Transverse colon (tissue), 4 donors: ENCODE results near the gene TNFRSF12A. TPM values are rescaled to one million over a fixed set of nuclear protein-coding genes. Genes with fewer than 3 reads are reported as not detected.

Experiments
- DNase-seq: peaks from one replicate; pipeline ENCODE4 v3.0.0-alpha.2; 2019
- H3K27ac ChIP-seq, 4 donors: fragments of 200-600 bp; sonication (generic); 2 replicates each; pipeline ENCODE4 v1.5.1; 2016 to 2018; ENCODE audit warnings: inconsistent platforms in 4 of 4
- H3K27me3 ChIP-seq: fragments of 200-600 bp; sonication (generic); 2 replicates; pipeline ENCODE4 v1.5.1; 2017; ENCODE audit warnings: inconsistent platforms
- H3K36me3 ChIP-seq, 4 donors: fragments of 200-600 bp; sonication (generic); 2 replicates each; pipeline ENCODE4 v1.5.1; 2017 to 2019; ENCODE audit warnings: inconsistent platforms in 4 of 4
- H3K4me1 ChIP-seq, 4 donors: fragments of 200-600 bp; sonication (generic); 2 replicates each; pipeline ENCODE4 v1.5.1; 2017 to 2020; ENCODE audit warnings: inconsistent platforms in 4 of 4
- H3K4me3 ChIP-seq, 4 donors: fragments of 200-600 bp; sonication (generic); 1 replicate in 1 of 4; 2 replicates in 3 of 4; pipeline versions ENCODE4 v1.5.1 to v1.6.1; 2017 to 2019; ENCODE audit warnings: inconsistent platforms in 4 of 4
- H3K9me3 ChIP-seq, 2 donors: fragments of 200-600 bp; sonication (generic); 2 replicates each; pipeline ENCODE4 v1.5.1; 2017 to 2019; ENCODE audit warnings: inconsistent platforms in 2 of 2
- EP300 ChIP-seq: sonication (generic); formaldehyde crosslinking; IDR thresholded peaks from one replicate; pipeline ENCODE4 v1.6.1; 2017; ENCODE audit warnings: antibody characterized with exemption, low read depth
- POLR2A ChIP-seq: fragments of 450-650 bp; IDR thresholded peaks from one replicate; pipeline ENCODE4 v1.6.1; 2016; ENCODE audit warnings: antibody characterized with exemption, mild to moderate bottlenecking, moderate library complexity
- POLR2AphosphoS5 ChIP-seq, 3 donors: sonication (generic); formaldehyde crosslinking; IDR thresholded peaks; one replicate each; pipeline ENCODE4 v1.6.1; 2016; ENCODE audit warnings: antibody characterized with exemption in 3 of 3
- WGBS, 2 donors: methylation state at CpG; one replicate each; pipeline ENCODE4 v1.1.5; 2018; ENCODE audit warnings: low coverage in 1 of 2; 5-methylcytosine and 5-hydroxymethylcytosine counted together
- in situ Hi-C, 4 donors: fragments of 200-750 bp; cut with MboI; loops; one replicate each; pipeline versions ENCODE4 v1.15.0 to v1.15.1; 2017; ENCODE audit warnings: low sequenced_read_pairs in 3 of 4, low pct_ligation_motif_present in 1 of 4, low pct_unique_long_range_greater_than_20kb in 1 of 4
- intact Hi-C: fragments of 100-400 bp; cut with DNase I; formaldehyde crosslinking; loops from one replicate; pipeline ENCODE4 v1.15.1; 2023; ENCODE audit warnings: low total_unique reads
- total RNA-seq, 4 donors: library from RNA; depleted of rRNA; stranded (reverse); fragments of >200 nt; gene quantifications; one replicate each; pipeline ENCODE4 v1.1.0, GENCODE V29; 2016
- TF ChIP-seq, protein P1 (sequence below), 5 experiments: fragments of 200-600 bp in 3 of 5; fragments of 450-650 bp in 2 of 5; sonication (generic) in 3 of 5; IDR thresholded peaks; 1 replicate in 2 of 5; 2 replicates in 3 of 5; pipeline ENCODE4 v1.5.1; 2016 to 2017; ENCODE audit warnings: antibody characterized with exemption in 5 of 5, inconsistent platforms in 3 of 5, mild to moderate bottlenecking in 2 of 5, moderate library complexity in 1 of 5

The TNFRSF12A gene
- total RNA-seq, 4 donors from 2014 or later, result 13.3 to 50.5 (median 19.9) TPM

GRCh38 chr16:3022684-3023414, 2.7 kb downstream of the TNFRSF12A start:
- no peaks in the 10 kb centered on the region for H3K9me3 ChIP-seq
- peaks cover 24 to 59% (median 46%) of the 10 kb centered on the region in 4 donors for H3K4me1 ChIP-seq
- no peaks in the 10 kb centered on the region for H3K36me3 ChIP-seq
- H3K27me3 ChIP-seq, result peaks cover 14% of the 10 kb centered on the region
- intact Hi-C loops, result loop anchor here (2.0 kb wide), 1 partner anchor 348 kb away; no protein-coding TSS in a partner anchor
- peak overlapping the region in 3 of 4 donors; percentile 47 to 68 (median 55) for H3K4me3 ChIP-seq
- in situ Hi-C loops, result no loop called here
- no peak for TF ChIP-seq POLR2AphosphoS5 (IDR thresholded peaks at IDR 0.05)
- TF ChIP-seq, protein P1, sequence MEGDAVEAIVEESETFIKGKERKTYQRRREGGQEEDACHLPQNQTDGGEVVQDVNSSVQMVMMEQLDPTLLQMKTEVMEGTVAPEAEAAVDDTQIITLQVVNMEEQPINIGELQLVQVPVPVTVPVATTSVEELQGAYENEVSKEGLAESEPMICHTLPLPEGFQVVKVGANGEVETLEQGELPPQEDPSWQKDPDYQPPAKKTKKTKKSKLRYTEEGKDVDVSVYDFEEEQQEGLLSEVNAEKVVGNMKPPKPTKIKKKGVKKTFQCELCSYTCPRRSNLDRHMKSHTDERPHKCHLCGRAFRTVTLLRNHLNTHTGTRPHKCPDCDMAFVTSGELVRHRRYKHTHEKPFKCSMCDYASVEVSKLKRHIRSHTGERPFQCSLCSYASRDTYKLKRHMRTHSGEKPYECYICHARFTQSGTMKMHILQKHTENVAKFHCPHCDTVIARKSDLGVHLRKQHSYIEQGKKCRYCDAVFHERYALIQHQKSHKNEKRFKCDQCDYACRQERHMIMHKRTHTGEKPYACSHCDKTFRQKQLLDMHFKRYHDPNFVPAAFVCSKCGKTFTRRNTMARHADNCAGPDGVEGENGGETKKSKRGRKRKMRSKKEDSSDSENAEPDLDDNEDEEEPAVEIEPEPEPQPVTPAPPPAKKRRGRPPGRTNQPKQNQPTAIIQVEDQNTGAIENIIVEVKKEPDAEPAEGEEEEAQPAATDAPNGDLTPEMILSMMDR (IDR thresholded peaks at IDR 0.05), result no peak
- TF ChIP-seq POLR2A, result no peak
- TF ChIP-seq EP300, result no peak
- H3K27ac ChIP-seq, result peak overlapping the region; percentile 92 to 94 (median 93)
- 48% methylated on average over 8 of the region's 8 CpGs; no CpG with 5 or more reads in 1 of the 2 donors for WGBS, 2 donors
- no peak for DNase-seq

DNA sequence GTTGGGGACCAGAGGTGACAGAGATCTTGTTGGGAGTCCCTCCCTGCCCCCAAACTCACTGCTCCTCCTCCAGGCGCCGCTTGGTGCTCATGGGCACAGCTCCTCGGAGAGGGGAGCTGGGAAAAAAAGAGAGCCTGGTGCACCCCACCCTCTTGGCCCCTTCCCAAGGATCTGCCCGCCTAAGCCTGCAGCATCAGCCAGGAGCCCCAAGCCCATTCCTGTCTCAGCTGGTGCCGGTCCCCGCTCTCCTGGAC, 3.2 kb downstream of the TNFRSF12A start:
- H3K27ac ChIP-seq, result peak overlapping the region; percentile 92 to 94 (median 93)
- H3K9me3 ChIP-seq, result no peaks in the 10 kb centered on the region
- 15% methylated on average over 6 of the region's 6 CpGs; no CpG with 5 or more reads in 1 of the 2 donors for WGBS, 2 donors
- no peak for DNase-seq
- intact Hi-C loops (loop anchor here (2.0 kb wide), 1 partner anchor 349 kb away; no protein-coding TSS in a partner anchor), in situ Hi-C loops (no loop called here)
- H3K4me3 ChIP-seq, result peak overlapping the region; percentile 47 to 68 (median 61)
- peaks cover 9% of the 10 kb centered on the region for H3K27me3 ChIP-seq
- TF ChIP-seq, protein P1 (IDR thresholded peaks at IDR 0.05), result no peak
- TF ChIP-seq POLR2A (no peak), POLR2AphosphoS5 (IDR thresholded peaks at IDR 0.05) (no peak), EP300 (no peak)
- peaks cover 21 to 59% (median 48%) of the 10 kb centered on the region in 4 donors for H3K4me1 ChIP-seq
- H3K36me3 ChIP-seq, result no peaks in the 10 kb centered on the region

DNA sequence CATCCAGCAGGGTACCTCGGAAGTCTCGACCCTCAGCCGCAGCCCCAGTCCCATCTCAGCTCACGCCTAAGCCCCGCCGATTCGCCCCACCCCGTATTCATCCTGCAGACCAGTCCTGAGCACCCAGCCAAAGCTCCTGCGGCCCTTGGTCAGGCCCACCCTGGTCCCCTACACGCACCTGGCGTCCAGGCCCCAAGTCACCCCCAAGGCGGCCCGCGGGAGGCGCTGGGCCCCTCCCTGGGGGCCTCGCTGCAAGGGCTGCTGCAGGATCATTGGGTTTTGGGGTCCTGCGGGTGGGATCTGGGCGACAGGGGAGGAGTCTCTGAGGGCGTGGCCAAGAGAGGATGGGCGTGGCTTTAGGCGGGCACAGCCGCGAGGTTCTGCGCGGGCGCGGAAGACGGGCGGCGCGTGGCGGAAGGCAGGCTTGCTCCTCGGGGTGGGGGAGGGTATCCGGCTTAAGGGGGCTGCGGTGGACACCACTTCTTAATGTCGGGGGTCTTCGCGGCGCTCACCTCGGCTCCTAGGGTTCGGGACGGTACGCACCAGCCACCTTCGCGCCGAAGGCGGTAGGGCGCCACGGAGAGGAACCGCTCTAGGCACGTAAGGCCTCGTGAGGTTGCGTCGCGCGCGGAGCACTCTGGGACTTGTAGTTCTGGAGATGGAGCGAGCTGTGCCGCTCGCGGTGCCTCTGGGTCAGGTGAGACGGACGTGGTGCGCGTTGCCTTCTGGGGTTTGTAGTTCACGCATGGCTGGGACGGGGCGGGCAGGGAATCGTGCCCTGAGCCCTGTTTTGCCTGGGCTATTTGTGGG, 3.7 kb downstream of the TNFRSF12A start, which contains the start of the genes HCFC1R1 and THOC6:
TSS of gene HCFC1R1 (minus strand) at position 274 of the 810 bp plus-strand sequence. CDS start at position 273, 1 bp downstream.
TSS of gene THOC6 (plus strand) at position 367 of the 810 bp plus-strand sequence. CDS start at position 659, 292 bp downstream.
- peak; percentile 98 for DNase-seq
- TF ChIP-seq EP300 (no peak), POLR2A (peak; percentile 80), POLR2AphosphoS5 (IDR thresholded peaks at IDR 0.05) (peak in 2 of 3 donors; percentile 79 to 90)
- TF ChIP-seq, protein P1 (IDR thresholded peaks at IDR 0.05), result peak in 1 of 5 experiments; percentile 13
- peaks cover 8% of the 10 kb centered on the region for H3K27me3 ChIP-seq
- no peaks in the 10 kb centered on the region for H3K36me3 ChIP-seq
- peaks cover 21 to 61% (median 51%) of the 10 kb centered on the region in 4 donors for H3K4me1 ChIP-seq
- H3K9me3 ChIP-seq, result no peaks in the 10 kb centered on the region
- 0% methylated on average over 52 of the region's 69 CpGs; no CpG with 5 or more reads in 1 of the 2 donors for WGBS, 2 donors
- peak within 1 kb of the TSS; percentile 47 to 68 (median 61) for H3K4me3 ChIP-seq
- peak within 1 kb of the TSS; percentile 92 to 94 (median 93) for H3K27ac ChIP-seq
- in situ Hi-C loops, result no loop called here
- intact Hi-C loops, result loop anchor here (2.0 kb wide), 1 partner anchor 349 kb away; no protein-coding TSS in a partner anchor
